ENCODE results near the gene ITM2B. TPM values are rescaled to one million over a fixed set of nuclear protein-coding genes. Genes with fewer than 3 reads are reported as not detected.

The ITM2B gene
- total and polyA plus RNA-seq, 4 donors, result 114 to 379 (median 202) TPM

DNA sequence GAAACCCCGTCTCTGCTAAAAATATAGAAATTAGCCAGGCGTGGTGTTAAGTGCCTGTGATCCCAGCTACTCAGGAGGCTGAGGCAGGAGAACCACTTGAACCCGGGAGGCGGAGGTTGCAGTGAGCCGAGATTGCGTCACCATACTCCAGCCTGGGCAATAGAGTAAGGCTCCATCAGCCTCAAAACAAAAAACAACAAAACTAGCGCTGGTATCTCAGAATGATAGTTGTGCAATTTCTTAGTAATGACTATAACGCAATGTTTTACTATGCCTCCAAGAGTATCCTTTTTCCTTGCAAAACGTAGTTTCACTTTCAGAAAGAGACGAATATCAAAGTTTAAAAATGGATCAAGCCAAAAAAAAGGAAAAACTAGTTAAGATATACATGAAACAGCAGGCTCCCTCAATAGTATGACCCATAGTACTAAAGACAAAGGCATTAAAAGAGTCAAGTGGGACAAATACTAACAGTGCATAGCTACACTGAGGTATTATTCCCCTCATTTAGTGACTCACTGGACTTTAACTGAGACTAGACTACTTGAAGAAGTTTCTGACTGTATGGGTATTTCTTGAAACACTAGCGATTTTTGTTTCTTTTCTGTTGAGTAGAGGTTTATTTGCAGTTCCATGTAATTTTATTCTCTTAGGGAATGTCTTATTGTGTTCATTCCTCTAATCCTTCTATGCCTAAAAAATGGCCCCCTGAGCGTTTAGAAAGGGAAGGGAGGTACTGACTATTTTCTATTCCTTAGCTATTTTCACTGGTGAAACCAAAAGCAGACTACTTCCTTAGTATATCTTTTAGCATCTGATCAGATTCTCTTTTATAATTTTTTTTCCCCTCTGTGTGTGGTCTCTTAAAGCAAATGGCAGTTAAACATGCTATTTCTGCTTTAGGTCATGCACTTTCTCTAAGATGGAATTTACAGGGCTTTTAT is 10.4 kb upstream of the ITM2B start (continued):
- peak; percentile 39 to 59 for TF ChIP-seq HNF4A (conservative IDR thresholded peaks at IDR 0.05)

DNA sequence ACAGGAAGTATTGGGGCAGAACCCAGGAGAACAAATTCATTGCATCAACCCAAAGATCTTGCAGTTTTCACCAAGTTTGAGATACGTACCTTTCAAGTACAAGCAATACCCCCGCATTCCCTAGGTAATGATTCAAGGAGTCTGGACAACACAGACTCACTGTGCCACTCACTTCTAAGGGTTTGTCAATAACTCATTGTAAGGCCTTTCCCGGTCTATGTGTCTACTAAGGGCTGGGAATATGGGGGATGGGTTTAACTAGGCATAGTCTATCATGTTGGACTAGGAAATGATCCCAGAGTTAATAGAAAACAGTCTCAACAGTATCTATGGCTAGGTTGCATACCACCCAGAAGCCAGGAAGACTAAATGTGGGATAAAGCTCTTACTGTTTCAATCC is 8.3 kb upstream of the ITM2B start:
- no peak for TF ChIP-seq SP1 (IDR thresholded peaks at IDR 0.05)
- no peak for TF ChIP-seq JUND (IDR thresholded peaks at IDR 0.05)
- no peaks in the 10 kb centered on the region for H3K27me3 ChIP-seq (ENCODE audit: control insufficient read depth in 4 of 4, insufficient read depth in 4 of 4, low read length in 3 of 4)
- H3K9me3 ChIP-seq (ENCODE audit: control insufficient read depth in 4 of 4, low read length in 3 of 4), result no peaks in the 10 kb centered on the region
- DNase-seq (ENCODE audit: low spot score), result no peak
- WGBS, result 94% methylated on average over 3 of the region's 3 CpGs
- H3K36me3 ChIP-seq (ENCODE audit: control insufficient read depth in 4 of 4, insufficient read depth in 3 of 4, low read depth in 1 of 4, low read length in 3 of 4), result no peaks in the 10 kb centered on the region
- H3K27ac ChIP-seq (ENCODE audit: low read depth in 1 of 2, low read length in 2 of 2), result no peak overlapping the region
- no peak overlapping the region for H3K9ac ChIP-seq (ENCODE audit: low read depth in 1 of 2, low read length in 2 of 2)
- H3K4me3 ChIP-seq (ENCODE audit: low read depth in 1 of 3, low read length in 3 of 3), result no peak overlapping the region
- H3K4me1 ChIP-seq (ENCODE audit: control insufficient read depth in 4 of 4, insufficient read depth in 4 of 4, low read length in 3 of 4), result peaks cover 0 to 8% (median 0%) of the 10 kb centered on the region in 4 donors

DNA sequence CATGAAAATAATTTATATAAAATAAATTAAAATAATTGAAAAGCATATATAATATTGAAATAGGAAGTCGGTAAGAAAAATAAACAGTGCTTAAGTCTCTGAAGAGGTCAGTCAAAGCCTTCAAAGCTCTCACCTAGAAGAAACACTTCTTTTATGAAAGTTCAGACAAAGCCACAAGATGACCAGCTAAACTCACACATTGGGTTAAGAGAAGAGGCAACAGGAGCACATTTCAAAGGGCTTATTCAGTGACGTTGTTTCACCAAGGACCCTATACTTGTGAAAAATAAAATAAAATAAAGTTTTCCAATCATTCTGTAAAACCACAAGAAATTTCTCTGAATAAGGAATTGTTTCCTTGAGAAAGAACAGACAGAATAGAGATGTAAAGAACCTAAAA is 2.5 kb upstream of the ITM2B start:
- no peak overlapping the region for H3K9ac ChIP-seq (ENCODE audit: low read depth in 1 of 2, low read length in 2 of 2)
- peaks cover 0 to 13% (median 6%) of the 10 kb centered on the region in 4 donors for H3K4me1 ChIP-seq (ENCODE audit: control insufficient read depth in 4 of 4, insufficient read depth in 4 of 4, low read length in 3 of 4)
- H3K27me3 ChIP-seq (ENCODE audit: control insufficient read depth in 4 of 4, insufficient read depth in 4 of 4, low read length in 3 of 4), result no peaks in the 10 kb centered on the region
- H3K4me3 ChIP-seq (ENCODE audit: low read depth in 1 of 3, low read length in 3 of 3), result no peak overlapping the region
- no peak for DNase-seq (ENCODE audit: low spot score)
- 82% methylated on average over 2 of the region's 2 CpGs for WGBS
- no peaks in the 10 kb centered on the region for H3K36me3 ChIP-seq (ENCODE audit: control insufficient read depth in 4 of 4, insufficient read depth in 3 of 4, low read depth in 1 of 4, low read length in 3 of 4)
- TF ChIP-seq RAD21 (IDR thresholded peaks at IDR 0.05), result no peak
- TF ChIP-seq, protein P1, sequence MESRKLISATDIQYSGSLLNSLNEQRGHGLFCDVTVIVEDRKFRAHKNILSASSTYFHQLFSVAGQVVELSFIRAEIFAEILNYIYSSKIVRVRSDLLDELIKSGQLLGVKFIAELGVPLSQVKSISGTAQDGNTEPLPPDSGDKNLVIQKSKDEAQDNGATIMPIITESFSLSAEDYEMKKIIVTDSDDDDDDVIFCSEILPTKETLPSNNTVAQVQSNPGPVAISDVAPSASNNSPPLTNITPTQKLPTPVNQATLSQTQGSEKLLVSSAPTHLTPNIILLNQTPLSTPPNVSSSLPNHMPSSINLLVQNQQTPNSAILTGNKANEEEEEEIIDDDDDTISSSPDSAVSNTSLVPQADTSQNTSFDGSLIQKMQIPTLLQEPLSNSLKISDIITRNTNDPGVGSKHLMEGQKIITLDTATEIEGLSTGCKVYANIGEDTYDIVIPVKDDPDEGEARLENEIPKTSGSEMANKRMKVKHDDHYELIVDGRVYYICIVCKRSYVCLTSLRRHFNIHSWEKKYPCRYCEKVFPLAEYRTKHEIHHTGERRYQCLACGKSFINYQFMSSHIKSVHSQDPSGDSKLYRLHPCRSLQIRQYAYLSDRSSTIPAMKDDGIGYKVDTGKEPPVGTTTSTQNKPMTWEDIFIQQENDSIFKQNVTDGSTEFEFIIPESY (IDR thresholded peaks at IDR 0.05), result no peak
- no peak for TF ChIP-seq SP1 (IDR thresholded peaks at IDR 0.05)
- TF ChIP-seq FOXA1 (IDR thresholded peaks at IDR 0.05), result no peak
- no peak for TF ChIP-seq RXRA (IDR thresholded peaks at IDR 0.05)
- TF ChIP-seq GABPA (IDR thresholded peaks at IDR 0.05 in 1 of 2, conservative IDR thresholded peaks at IDR 0.05 in 1 of 2), result no peak
- TF ChIP-seq HNF4A (conservative IDR thresholded peaks at IDR 0.05), result no peak
- TF ChIP-seq, protein P2, sequence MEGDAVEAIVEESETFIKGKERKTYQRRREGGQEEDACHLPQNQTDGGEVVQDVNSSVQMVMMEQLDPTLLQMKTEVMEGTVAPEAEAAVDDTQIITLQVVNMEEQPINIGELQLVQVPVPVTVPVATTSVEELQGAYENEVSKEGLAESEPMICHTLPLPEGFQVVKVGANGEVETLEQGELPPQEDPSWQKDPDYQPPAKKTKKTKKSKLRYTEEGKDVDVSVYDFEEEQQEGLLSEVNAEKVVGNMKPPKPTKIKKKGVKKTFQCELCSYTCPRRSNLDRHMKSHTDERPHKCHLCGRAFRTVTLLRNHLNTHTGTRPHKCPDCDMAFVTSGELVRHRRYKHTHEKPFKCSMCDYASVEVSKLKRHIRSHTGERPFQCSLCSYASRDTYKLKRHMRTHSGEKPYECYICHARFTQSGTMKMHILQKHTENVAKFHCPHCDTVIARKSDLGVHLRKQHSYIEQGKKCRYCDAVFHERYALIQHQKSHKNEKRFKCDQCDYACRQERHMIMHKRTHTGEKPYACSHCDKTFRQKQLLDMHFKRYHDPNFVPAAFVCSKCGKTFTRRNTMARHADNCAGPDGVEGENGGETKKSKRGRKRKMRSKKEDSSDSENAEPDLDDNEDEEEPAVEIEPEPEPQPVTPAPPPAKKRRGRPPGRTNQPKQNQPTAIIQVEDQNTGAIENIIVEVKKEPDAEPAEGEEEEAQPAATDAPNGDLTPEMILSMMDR (IDR thresholded peaks at IDR 0.05; ENCODE audit: low read depth, low read length, missing input control), result no peak
- TF ChIP-seq, protein P3, sequence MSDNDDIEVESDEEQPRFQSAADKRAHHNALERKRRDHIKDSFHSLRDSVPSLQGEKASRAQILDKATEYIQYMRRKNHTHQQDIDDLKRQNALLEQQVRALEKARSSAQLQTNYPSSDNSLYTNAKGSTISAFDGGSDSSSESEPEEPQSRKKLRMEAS (IDR thresholded peaks at IDR 0.05), result no peak
- no peak for TF ChIP-seq HNF4G (IDR thresholded peaks at IDR 0.05)
- H3K9me3 ChIP-seq (ENCODE audit: control insufficient read depth in 4 of 4, low read length in 3 of 4), result no peaks in the 10 kb centered on the region
- no peak overlapping the region for H3K27ac ChIP-seq (ENCODE audit: low read depth in 1 of 2, low read length in 2 of 2)
